ENCODE results near the gene MCF2L. TPM values are rescaled to one million over a fixed set of nuclear protein-coding genes. Genes with fewer than 3 reads are reported as not detected.

Gene MCF2L
- total RNA-seq, 1 donor from 2014 or later: 90.0 TPM

DNA sequence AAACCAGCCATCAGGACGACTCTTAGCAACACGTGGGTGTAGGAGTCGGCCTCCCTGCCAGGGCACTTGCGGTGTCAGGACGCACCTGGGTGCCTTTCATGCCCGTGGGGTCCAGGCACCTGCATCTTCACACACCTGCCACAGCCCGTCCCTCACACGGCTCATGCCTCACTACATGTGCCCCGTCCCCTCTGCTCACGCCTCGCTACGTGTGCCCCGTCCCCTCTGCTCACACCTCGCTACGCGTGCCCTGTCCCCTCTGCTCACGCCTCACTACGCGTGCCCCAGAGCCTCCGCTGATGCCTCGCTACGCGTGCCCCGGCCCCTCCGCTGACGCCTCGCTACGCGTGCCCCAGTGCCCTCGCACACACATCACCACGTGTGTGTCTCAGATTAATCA, 78.6 kb downstream of the MCF2L start:
- Mint-ChIP-seq H3K27ac (no peak overlapping the region), H3K27me3 (no peaks in the 10 kb centered on the region), H3K9me3 (ENCODE audit: low read depth) (no peaks in the 10 kb centered on the region), H3K4me1 (ENCODE audit: low read depth) (no peaks in the 10 kb centered on the region), H3K36me3 (ENCODE audit: insufficient read depth) (peaks cover 10% of the 10 kb centered on the region), H3K4me3 (ENCODE audit: low read depth) (no peak overlapping the region)
- DNase-seq (ENCODE audit: low spot score, unreplicated experiment): no peak
- no peak for TF ChIP-seq CTCF (IDR thresholded peaks at IDR 0.05; ENCODE audit: unreplicated experiment)

GRCh38 chr13:113048766-113049165, 79.8 kb downstream of the MCF2L start:
- no peak for DNase-seq (ENCODE audit: low spot score, unreplicated experiment)
- peaks cover 10% of the 10 kb centered on the region for H3K36me3 Mint-ChIP-seq (ENCODE audit: insufficient read depth)
- no peak for TF ChIP-seq CTCF (IDR thresholded peaks at IDR 0.05; ENCODE audit: unreplicated experiment)
- H3K27me3 Mint-ChIP-seq: no peaks in the 10 kb centered on the region
- H3K4me1 Mint-ChIP-seq (ENCODE audit: low read depth): no peaks in the 10 kb centered on the region
- no peak overlapping the region for H3K4me3 Mint-ChIP-seq (ENCODE audit: low read depth)
- no peaks in the 10 kb centered on the region for H3K9me3 Mint-ChIP-seq (ENCODE audit: low read depth)
- H3K27ac Mint-ChIP-seq: no peak overlapping the region

DNA sequence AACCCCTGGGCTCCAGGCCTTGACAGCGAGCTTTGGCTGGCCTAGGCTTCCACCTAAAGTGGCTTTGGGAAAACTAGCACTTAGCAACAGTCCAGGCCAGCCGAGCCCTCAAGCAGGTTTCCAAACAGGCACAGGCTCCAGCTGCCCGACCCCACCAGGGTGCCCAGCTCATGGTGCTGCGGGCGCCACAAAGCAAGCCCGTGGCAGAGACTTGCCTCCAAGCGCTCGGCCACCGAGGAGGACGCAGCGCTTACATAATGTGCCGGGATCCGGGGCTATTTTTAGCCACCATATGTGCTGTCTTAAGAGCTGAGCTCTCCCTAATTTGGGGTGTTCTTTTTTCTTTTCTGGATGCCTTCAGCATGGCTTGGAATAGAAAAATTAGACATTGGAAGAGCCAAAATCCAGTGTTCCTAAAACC, 80.5 kb downstream of the MCF2L start:
- no peak for TF ChIP-seq CTCF (IDR thresholded peaks at IDR 0.05; ENCODE audit: unreplicated experiment)
- H3K27ac Mint-ChIP-seq: no peak overlapping the region
- DNase-seq (ENCODE audit: low spot score, unreplicated experiment): no peak
- H3K27me3 Mint-ChIP-seq: no peaks in the 10 kb centered on the region
- H3K4me1 Mint-ChIP-seq (ENCODE audit: low read depth): no peaks in the 10 kb centered on the region
- H3K9me3 Mint-ChIP-seq (ENCODE audit: low read depth): no peaks in the 10 kb centered on the region
- H3K4me3 Mint-ChIP-seq (ENCODE audit: low read depth): no peak overlapping the region
- H3K36me3 Mint-ChIP-seq (ENCODE audit: insufficient read depth): peaks cover 10% of the 10 kb centered on the region

DNA sequence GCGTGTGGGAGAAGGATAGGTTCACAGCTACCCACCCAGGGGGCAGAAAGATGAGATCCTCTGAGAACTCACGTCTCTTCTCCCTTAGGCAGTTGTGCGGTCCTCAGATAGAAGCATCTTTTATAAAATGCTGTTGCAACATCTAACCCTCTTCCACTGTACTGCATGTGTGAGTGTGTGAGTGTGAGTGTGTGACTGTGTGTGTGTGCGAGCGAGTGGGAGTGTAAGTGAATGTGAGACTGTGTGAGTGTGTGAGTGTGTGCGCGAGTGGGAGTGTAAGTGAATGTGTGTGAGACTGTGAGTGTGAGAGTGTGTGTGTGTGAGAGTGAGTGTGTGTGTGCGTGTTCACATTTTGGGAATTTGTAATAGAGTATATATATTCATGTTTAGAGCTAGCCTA, 81.0 kb downstream of the MCF2L start:
- H3K4me3 Mint-ChIP-seq (ENCODE audit: low read depth): no peak overlapping the region
- no peaks in the 10 kb centered on the region for H3K4me1 Mint-ChIP-seq (ENCODE audit: low read depth)
- H3K36me3 Mint-ChIP-seq (ENCODE audit: insufficient read depth): peaks cover 10% of the 10 kb centered on the region
- no peak overlapping the region for H3K27ac Mint-ChIP-seq
- H3K9me3 Mint-ChIP-seq (ENCODE audit: low read depth): no peaks in the 10 kb centered on the region
- no peak for DNase-seq (ENCODE audit: low spot score, unreplicated experiment)
- H3K27me3 Mint-ChIP-seq: no peaks in the 10 kb centered on the region
- no peak for TF ChIP-seq CTCF (IDR thresholded peaks at IDR 0.05; ENCODE audit: unreplicated experiment)

GRCh38 chr13:113050734-113051431, 81.9 kb downstream of the MCF2L start:
- Mint-ChIP-seq H3K27ac (no peak overlapping the region), H3K4me3 (ENCODE audit: low read depth) (no peak overlapping the region), H3K36me3 (ENCODE audit: insufficient read depth) (peaks cover 10% of the 10 kb centered on the region), H3K27me3 (no peaks in the 10 kb centered on the region), H3K9me3 (ENCODE audit: low read depth) (no peaks in the 10 kb centered on the region), H3K4me1 (ENCODE audit: low read depth) (no peaks in the 10 kb centered on the region)
- no peak for TF ChIP-seq CTCF (IDR thresholded peaks at IDR 0.05; ENCODE audit: unreplicated experiment)
- no peak for DNase-seq (ENCODE audit: low spot score, unreplicated experiment)

All from progenitor cell of endocrine pancreas (in vitro differentiated cells).